Measurements from ENCODE around the gene PKDREJ.

Gene PKDREJ

GRCh38 chr22:46300491-46300890 is 37.3 kb upstream of the PKDREJ start:
- no peak for DNase-seq (ENCODE audit: low read depth)
- no peak for TF ChIP-seq CTCF (conservative IDR thresholded peaks at IDR 0.05; ENCODE audit: low read depth, low read length)
- no peak overlapping the region for H3K4me3 ChIP-seq (ENCODE audit: low read depth, low read length)

- TF ChIP-seq CTCF (conservative IDR thresholded peaks at IDR 0.05; ENCODE audit: low read depth, low read length): no peak
- H3K4me3 ChIP-seq (ENCODE audit: low read depth, low read length): no peak overlapping the region
- no peak for DNase-seq (ENCODE audit: low read depth)
Observed at GRCh38 chr22:46299101-46299500, 36.0 kb upstream of the PKDREJ start.

GRCh38 chr22:46297151-46297812 is 34.1 kb upstream of the PKDREJ start:
- TF ChIP-seq CTCF (conservative IDR thresholded peaks at IDR 0.05; ENCODE audit: low read depth, low read length): no peak
- peak; percentile 22 for DNase-seq (ENCODE audit: low read depth)
- H3K4me3 ChIP-seq (ENCODE audit: low read depth, low read length): peak overlapping the region; percentile 70

GRCh38 chr22:46296257-46297150 is 33.4 kb upstream of the PKDREJ start, which contains the start of gene GTSE1:
Gene GTSE1, plus strand, starts transcription at chr22:46296870. Its CDS starts 531 bp downstream, at chr22:46297401.
- H3K4me3 ChIP-seq (ENCODE audit: low read depth, low read length): peak within 1 kb of the TSS; percentile 70
- DNase-seq (ENCODE audit: low read depth): peak; percentile 98
- peak; percentile 9 for TF ChIP-seq CTCF (conservative IDR thresholded peaks at IDR 0.05; ENCODE audit: low read depth, low read length)

- no peak for TF ChIP-seq CTCF (conservative IDR thresholded peaks at IDR 0.05; ENCODE audit: low read depth, low read length)
- no peak for DNase-seq (ENCODE audit: low read depth)
- no peak overlapping the region for H3K4me3 ChIP-seq (ENCODE audit: low read depth, low read length)
Observed at GRCh38 chr22:46295277-46295971, 32.3 kb upstream of the PKDREJ start.

- H3K4me3 ChIP-seq (ENCODE audit: low read depth, low read length): no peak overlapping the region
- TF ChIP-seq CTCF (conservative IDR thresholded peaks at IDR 0.05; ENCODE audit: low read depth, low read length): no peak
- no peak for DNase-seq (ENCODE audit: low read depth)
Observed at GRCh38 chr22:46294784-46295183, 31.6 kb upstream of the PKDREJ start.

Data from choroid plexus epithelial cell (primary cell).